HG03565 (cell line): ENCODE data around the gene C1orf56.

Experiments
- ATAC-seq: cut with Tn5 transposase; IDR thresholded peaks from one replicate; pipeline ENCODE4 v1.9.1; 2021; ENCODE audit warnings: mild to moderate bottlenecking, moderate library complexity; ENCODE audit not compliant: unreplicated experiment

C1orf56 gene

GRCh38 chr1:151047591-151047924 lies at the start of gene C1orf56:
C1orf56 (plus strand) TSS chr1:151047751; CDS start chr1:151047848, 97 bp downstream.
- ATAC-seq: no peak

GRCh38 chr1:150997949-150998348 lies 49.6 kb upstream of the C1orf56 start:
- ATAC-seq: no peak

GRCh38 chr1:150999051-150999674 lies 48.4 kb upstream of the C1orf56 start:
- ATAC-seq: no peak

- no peak for ATAC-seq
These were observed 47.6 kb upstream of the C1orf56 start for GRCh38 chr1:150999926-151000325.

- ATAC-seq: no peak
These were observed 47.1 kb upstream of the C1orf56 start for GRCh38 chr1:151000408-151000807.

- ATAC-seq: no peak
These were observed 45.9 kb upstream of the C1orf56 start for GRCh38 chr1:151001602-151002001.

GRCh38 chr1:151002051-151002450 lies 45.5 kb upstream of the C1orf56 start:
- no peak for ATAC-seq

- no peak for ATAC-seq
These were observed 44.9 kb upstream of the C1orf56 start for GRCh38 chr1:151002611-151003010.

GRCh38 chr1:151003180-151003579 lies 44.4 kb upstream of the C1orf56 start:
- ATAC-seq: no peak

GRCh38 chr1:151005729-151006319 lies 41.7 kb upstream of the C1orf56 start:
- no peak for ATAC-seq

GRCh38 chr1:151006327-151007052 lies 41.1 kb upstream of the C1orf56 start, which contains the start of gene MINDY1:
MINDY1 (minus strand) TSS chr1:151006902; CDS start chr1:151002617, 4,285 bp downstream.
- ATAC-seq: no peak

- peak; percentile 5 for ATAC-seq
These were observed 39.7 kb upstream of the C1orf56 start for GRCh38 chr1:151007853-151008243.

GRCh38 chr1:151008244-151009205 lies 39.0 kb upstream of the C1orf56 start, which contains the start of gene PRUNE1:
PRUNE1 (plus strand) TSS chr1:151008449; CDS start chr1:151008633, 184 bp downstream.
- ATAC-seq: peak; percentile 72

- no peak for ATAC-seq
These were observed 38.4 kb upstream of the C1orf56 start for GRCh38 chr1:151009206-151009587.

GRCh38 chr1:151009674-151010345 lies 37.7 kb upstream of the C1orf56 start:
- ATAC-seq: no peak

GRCh38 chr1:151010346-151010726 lies 37.2 kb upstream of the C1orf56 start:
- no peak for ATAC-seq

GRCh38 chr1:151011154-151011850 lies 36.2 kb upstream of the C1orf56 start:
- no peak for ATAC-seq

- ATAC-seq: no peak
These were observed 34.7 kb upstream of the C1orf56 start for GRCh38 chr1:151012684-151013471.

- no peak for ATAC-seq
These were observed 34.0 kb upstream of the C1orf56 start for GRCh38 chr1:151013518-151013917.
